Mesendoderm (in vitro differentiated cells): ENCODE data around the gene CCSER1.

Source experiments
- DNase-seq: peaks from one replicate; pipeline ENCODE4 v3.0.0; 2013
- H2AK5ac ChIP-seq: 2 replicates; pipeline ENCODE4 v1.6.1; 2013; ENCODE audit warnings: low read length, inconsistent platforms
- H2BK120ac ChIP-seq: 2 replicates; pipeline ENCODE4 v1.6.1; 2013; ENCODE audit warnings: low read depth, mild to moderate bottlenecking, low read length, moderate library complexity, mixed read lengths
- H2BK15ac ChIP-seq: replicated peaks from 2 replicates; pipeline ENCODE4 v1.6.1; 2013; ENCODE audit warnings: low read depth, mild to moderate bottlenecking, moderate library complexity
- H2BK5ac ChIP-seq: 2 replicates; pipeline ENCODE4 v1.6.1; 2013; ENCODE audit warnings: low read length, inconsistent platforms
- H3K18ac ChIP-seq: 2 replicates; pipeline ENCODE4 v1.6.1; 2013; ENCODE audit warnings: mild to moderate bottlenecking, low read length, mixed read lengths
- H3K23ac ChIP-seq: one replicate; pipeline ENCODE4 v1.6.1; 2013; ENCODE audit warnings: low read length
- H3K27ac ChIP-seq: 2 replicates; pipeline ENCODE4 v1.5.1; 2013; ENCODE audit warnings: low read depth, mild to moderate bottlenecking, inconsistent platforms, low read length, moderate library complexity
- H3K27me3 ChIP-seq: 2 replicates; pipeline ENCODE4 v1.6.1; 2013; ENCODE audit warnings: low read length, control low read depth, mild to moderate bottlenecking, inconsistent platforms; ENCODE audit not compliant: insufficient read depth, poor library complexity
- H3K36me3 ChIP-seq: 2 replicates; pipeline ENCODE4 v1.6.1; 2013; ENCODE audit warnings: low read length, inconsistent platforms; ENCODE audit not compliant: control insufficient read depth, insufficient read depth
- H3K4ac ChIP-seq: one replicate; pipeline ENCODE4 v1.6.1; 2013; ENCODE audit warnings: low read depth, mild to moderate bottlenecking, low read length, moderate library complexity
- H3K4me1 ChIP-seq: 2 replicates; pipeline ENCODE4 v1.6.1; 2013; ENCODE audit warnings: low read depth, low read length, inconsistent platforms; ENCODE audit not compliant: control insufficient read depth
- H3K4me2 ChIP-seq: 2 replicates; pipeline ENCODE4 v1.6.1; 2013; ENCODE audit warnings: low read length
- H3K4me3 ChIP-seq: 2 replicates; pipeline ENCODE4 v1.5.1; 2013; ENCODE audit warnings: mild to moderate bottlenecking, low read length
- H3K56ac ChIP-seq: one replicate; pipeline ENCODE4 v1.6.1; 2013; ENCODE audit warnings: low read length
- H3K79me1 ChIP-seq: 2 replicates; pipeline ENCODE4 v1.6.1; 2013; ENCODE audit warnings: low read length, inconsistent platforms
- H3K79me2 ChIP-seq: 2 replicates; pipeline ENCODE4 v1.6.1; 2013; ENCODE audit warnings: mild to moderate bottlenecking, low read length; ENCODE audit not compliant: control insufficient read depth, insufficient read depth
- H3K9ac ChIP-seq: 2 replicates; pipeline ENCODE4 v1.6.1; 2013; ENCODE audit warnings: low read length, inconsistent platforms
- H4K5ac ChIP-seq: one replicate; pipeline ENCODE4 v1.6.1; 2013; ENCODE audit warnings: low read length
- H4K8ac ChIP-seq: one replicate; pipeline ENCODE4 v1.6.1; 2013; ENCODE audit warnings: low read depth, mild to moderate bottlenecking, control low read depth, low read length, moderate library complexity
- WGBS: extraction: QIAGEN DNeasy Blood & Tissue Kit; methylation state at CpG from one replicate; pipeline ENCODE4 v1.1.7; 2013; ENCODE audit warnings: low lambda C conversion rate, missing lambda C conversion rate; ENCODE audit not compliant: insufficient coverage; ENCODE audit errors: extremely low coverage; 5-methylcytosine and 5-hydroxymethylcytosine counted together

The CCSER1 gene

GRCh38 chr4:90575371-90575770 lies 448.2 kb downstream of the CCSER1 start:
- no peak overlapping the region for H2BK15ac ChIP-seq
- no peaks in the 10 kb centered on the region for H3K4me1 ChIP-seq
- H3K79me1 ChIP-seq, result no peaks in the 10 kb centered on the region
- WGBS, result no CpG with 5 or more reads among the region's 1 CpG
- H2AK5ac ChIP-seq, result no peak overlapping the region
- no peaks in the 10 kb centered on the region for H3K27me3 ChIP-seq
- no peaks in the 10 kb centered on the region for H3K79me2 ChIP-seq
- H3K36me3 ChIP-seq, result no peaks in the 10 kb centered on the region
- H3K23ac ChIP-seq, result no peak overlapping the region
- no peak overlapping the region for H3K56ac ChIP-seq
- no peak overlapping the region for H3K4me3 ChIP-seq
- no peak overlapping the region for H2BK120ac ChIP-seq
- H3K4me2 ChIP-seq, result no peak overlapping the region
- no peak overlapping the region for H2BK5ac ChIP-seq
- H3K18ac ChIP-seq, result no peak overlapping the region
- no peak overlapping the region for H3K27ac ChIP-seq
- no peak for DNase-seq
- H3K4ac ChIP-seq, result no peak overlapping the region
- H4K8ac ChIP-seq, result no peak overlapping the region
- no peak overlapping the region for H3K9ac ChIP-seq
- no peak overlapping the region for H4K5ac ChIP-seq

GRCh38 chr4:90580326-90580725 lies 453.1 kb downstream of the CCSER1 start:
- Histone ChIP-seq H3K23ac (no peak overlapping the region), H3K18ac (no peak overlapping the region), H3K27me3 (no peaks in the 10 kb centered on the region), H2BK120ac (no peak overlapping the region), H2BK5ac (no peak overlapping the region), H3K4me1 (no peaks in the 10 kb centered on the region), H3K4me2 (no peak overlapping the region), H3K4me3 (no peak overlapping the region), H3K4ac (no peak overlapping the region), H3K9ac (no peak overlapping the region), H3K79me2 (no peaks in the 10 kb centered on the region), H2BK15ac (no peak overlapping the region), H3K56ac (no peak overlapping the region), H3K79me1 (no peaks in the 10 kb centered on the region), H3K27ac (no peak overlapping the region), H4K8ac (no peak overlapping the region), H2AK5ac (no peak overlapping the region), H3K36me3 (no peaks in the 10 kb centered on the region), H4K5ac (no peak overlapping the region)
- WGBS, result no CpG with 5 or more reads among the region's 1 CpG
- peak; percentile 14 for DNase-seq

- H2BK120ac ChIP-seq, result no peak overlapping the region
- no peaks in the 10 kb centered on the region for H3K4me1 ChIP-seq
- no peak overlapping the region for H4K5ac ChIP-seq
- no peak overlapping the region for H3K4me2 ChIP-seq
- no peak for DNase-seq
- no peak overlapping the region for H2AK5ac ChIP-seq
- no peak overlapping the region for H2BK15ac ChIP-seq
- no peaks in the 10 kb centered on the region for H3K36me3 ChIP-seq
- no peak overlapping the region for H3K27ac ChIP-seq
- H2BK5ac ChIP-seq, result no peak overlapping the region
- no peak overlapping the region for H3K18ac ChIP-seq
- no peak overlapping the region for H3K56ac ChIP-seq
- no peak overlapping the region for H4K8ac ChIP-seq
- H3K4me3 ChIP-seq, result no peak overlapping the region
- H3K4ac ChIP-seq, result no peak overlapping the region
- no peak overlapping the region for H3K9ac ChIP-seq
- H3K79me2 ChIP-seq, result no peaks in the 10 kb centered on the region
- H3K79me1 ChIP-seq, result no peaks in the 10 kb centered on the region
- H3K27me3 ChIP-seq, result no peaks in the 10 kb centered on the region
- WGBS, result no CpG with 5 or more reads among the region's 2 CpGs
- H3K23ac ChIP-seq, result no peak overlapping the region
Observed at GRCh38 chr4:90582087-90582486, 454.9 kb downstream of the CCSER1 start.

GRCh38 chr4:90584051-90584450 lies 456.9 kb downstream of the CCSER1 start:
- Histone ChIP-seq H3K4me3 (no peak overlapping the region), H3K4ac (no peak overlapping the region), H3K4me2 (no peak overlapping the region), H3K18ac (no peak overlapping the region), H3K4me1 (no peaks in the 10 kb centered on the region), H3K27me3 (no peaks in the 10 kb centered on the region), H4K8ac (no peak overlapping the region), H3K9ac (no peak overlapping the region), H3K23ac (no peak overlapping the region), H2AK5ac (no peak overlapping the region), H3K56ac (no peak overlapping the region), H2BK120ac (no peak overlapping the region), H3K79me2 (no peaks in the 10 kb centered on the region), H3K36me3 (no peaks in the 10 kb centered on the region), H2BK5ac (no peak overlapping the region), H3K27ac (no peak overlapping the region), H2BK15ac (no peak overlapping the region), H4K5ac (no peak overlapping the region), H3K79me1 (no peaks in the 10 kb centered on the region)
- DNase-seq, result peak; percentile 5
- WGBS, result no CpG with 5 or more reads among the region's 2 CpGs

- Histone ChIP-seq H3K79me2 (no peaks in the 10 kb centered on the region), H3K27ac (no peak overlapping the region), H3K4ac (no peak overlapping the region), H3K4me1 (no peaks in the 10 kb centered on the region), H3K27me3 (no peaks in the 10 kb centered on the region), H2AK5ac (no peak overlapping the region), H3K9ac (no peak overlapping the region), H2BK5ac (no peak overlapping the region), H4K8ac (no peak overlapping the region), H2BK15ac (no peak overlapping the region), H3K23ac (no peak overlapping the region), H3K36me3 (no peaks in the 10 kb centered on the region), H3K18ac (no peak overlapping the region), H3K56ac (no peak overlapping the region), H3K79me1 (no peaks in the 10 kb centered on the region), H3K4me2 (no peak overlapping the region), H3K4me3 (no peak overlapping the region), H2BK120ac (no peak overlapping the region), H4K5ac (no peak overlapping the region)
- DNase-seq, result no peak
- no CpG with 5 or more reads among the region's 8 CpGs for WGBS
Observed at GRCh38 chr4:90585961-90586360, 458.8 kb downstream of the CCSER1 start.

- Histone ChIP-seq H3K79me1 (no peaks in the 10 kb centered on the region), H2BK5ac (no peak overlapping the region), H4K8ac (no peak overlapping the region), H3K4ac (no peak overlapping the region), H3K23ac (no peak overlapping the region), H3K4me3 (no peak overlapping the region), H3K27me3 (no peaks in the 10 kb centered on the region), H3K4me2 (no peak overlapping the region), H3K79me2 (no peaks in the 10 kb centered on the region), H3K18ac (no peak overlapping the region), H3K27ac (no peak overlapping the region), H4K5ac (no peak overlapping the region), H2BK120ac (no peak overlapping the region), H3K36me3 (no peaks in the 10 kb centered on the region), H3K56ac (no peak overlapping the region), H3K4me1 (no peaks in the 10 kb centered on the region), H2AK5ac (no peak overlapping the region), H3K9ac (no peak overlapping the region), H2BK15ac (no peak overlapping the region)
- no peak for DNase-seq
- no CpG with 5 or more reads among the region's 6 CpGs for WGBS
Observed at GRCh38 chr4:90586799-90587198, 459.6 kb downstream of the CCSER1 start.
